ENCODE results near the gene CD96.

- no peak for TF ChIP-seq CEBPB (IDR thresholded peaks at IDR 0.05)
- no peak for TF ChIP-seq FOXM1 (IDR thresholded peaks at IDR 0.05; ENCODE audit: borderline replicate concordance, low read depth)
- no peak for TF ChIP-seq CREB1 (IDR thresholded peaks at IDR 0.05; ENCODE audit: low read depth)
- no peak for TF ChIP-seq YY1 (IDR thresholded peaks at IDR 0.05; ENCODE audit: low read depth)
- TF ChIP-seq MAX (IDR thresholded peaks at IDR 0.05) = no peak
- TF ChIP-seq RAD21 (IDR thresholded peaks at IDR 0.05; ENCODE audit: low read depth) = no peak
- no peak for TF ChIP-seq REST (IDR thresholded peaks at IDR 0.05; ENCODE audit: low read depth)
- TF ChIP-seq NFIC (IDR thresholded peaks at IDR 0.05) = no peak
- no peak for TF ChIP-seq EP300 (IDR thresholded peaks at IDR 0.05; ENCODE audit: borderline replicate concordance)
- no peak for TF ChIP-seq TEAD4 (IDR thresholded peaks at IDR 0.05)
- TF ChIP-seq USF1 (IDR thresholded peaks at IDR 0.05) = no peak
Measured at GRCh38 chr3:111610612-111611054, 68.6 kb downstream of the CD96 start.
